ENCODE results near the gene CARD10.
A peak's percentile ranks its signal among the peaks of the same experiment; 100 is the strongest.
"Not testable (repeated sequence)": the region's sequence is repeated elsewhere in the genome, so short reads cannot be mapped to it uniquely, and the experiment has no call there.

Gene CARD10

DNA sequence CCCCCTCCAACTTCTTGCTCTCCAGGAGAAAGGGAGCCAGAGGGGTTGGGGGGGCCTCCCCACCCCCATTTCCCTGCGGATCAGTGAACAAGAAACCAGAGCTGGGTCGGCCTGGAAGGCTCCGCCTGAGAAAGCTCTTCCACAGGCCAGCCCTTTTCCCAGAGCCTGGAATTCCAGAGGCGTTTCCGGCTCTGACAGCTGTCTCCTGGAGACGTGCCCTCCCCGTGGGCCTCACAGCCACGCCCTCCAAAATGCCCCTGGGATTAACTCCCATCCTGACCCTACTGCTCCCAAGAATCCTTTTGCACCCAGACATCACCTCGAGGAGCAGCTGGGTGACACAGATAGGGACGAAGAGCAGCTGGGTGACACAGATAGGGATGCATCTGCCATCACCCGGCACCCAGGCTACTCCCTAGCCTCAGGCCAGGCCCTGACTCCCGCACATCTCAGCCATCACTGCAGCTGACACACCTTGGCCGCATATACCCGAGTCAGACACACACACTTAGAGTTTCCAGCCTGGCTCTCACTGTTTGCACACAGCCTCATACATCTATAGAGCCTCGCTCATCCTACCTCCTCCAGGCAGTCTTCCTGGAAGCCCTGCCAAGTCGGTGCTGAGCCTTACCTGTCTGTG, 33.4 kb upstream of the CARD10 start:
- DNase-seq = no peak

- DNase-seq = no peak
These were observed 32.8 kb upstream of the CARD10 start for GRCh38 chr22:37551981-37552380.

DNA sequence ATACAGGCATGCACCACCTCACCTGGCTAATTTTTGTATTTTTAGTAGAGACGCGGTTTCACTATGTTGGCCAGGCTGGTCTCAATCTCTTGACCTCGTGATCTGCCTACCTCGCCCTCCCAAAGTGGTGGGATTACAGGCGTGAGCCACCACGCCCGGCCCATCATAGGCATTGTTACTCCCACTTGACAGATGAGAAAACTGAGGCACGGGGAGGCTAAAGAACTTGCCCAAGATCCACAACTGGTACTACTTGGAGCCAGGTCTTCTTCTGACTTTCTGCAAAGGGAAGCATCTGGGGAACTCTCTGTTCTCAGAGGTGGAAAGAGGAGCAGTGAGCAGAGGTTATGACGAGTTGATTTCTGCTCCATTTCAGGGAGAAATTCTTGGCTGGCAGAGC, 31.7 kb upstream of the CARD10 start:
- not testable (repeated sequence) for DNase-seq

DNA sequence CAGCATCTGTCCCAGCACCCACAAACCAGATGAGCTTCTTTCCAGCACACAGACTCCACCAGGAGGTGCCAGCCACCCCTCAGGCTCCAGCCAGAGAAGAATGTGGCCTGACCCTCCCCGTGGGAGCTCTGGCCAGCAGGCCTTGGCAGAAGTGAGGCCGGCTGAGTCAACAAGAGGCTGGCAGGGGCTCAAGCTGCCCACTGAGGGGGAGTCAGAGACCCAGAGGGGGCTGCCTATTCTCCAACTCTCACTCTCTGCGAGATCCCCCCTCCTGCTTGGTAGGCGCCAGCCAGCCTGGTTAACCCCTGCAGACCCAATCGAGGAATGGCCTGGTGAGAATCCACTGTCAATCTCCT, 30.5 kb upstream of the CARD10 start:
- no peak for DNase-seq

DNA sequence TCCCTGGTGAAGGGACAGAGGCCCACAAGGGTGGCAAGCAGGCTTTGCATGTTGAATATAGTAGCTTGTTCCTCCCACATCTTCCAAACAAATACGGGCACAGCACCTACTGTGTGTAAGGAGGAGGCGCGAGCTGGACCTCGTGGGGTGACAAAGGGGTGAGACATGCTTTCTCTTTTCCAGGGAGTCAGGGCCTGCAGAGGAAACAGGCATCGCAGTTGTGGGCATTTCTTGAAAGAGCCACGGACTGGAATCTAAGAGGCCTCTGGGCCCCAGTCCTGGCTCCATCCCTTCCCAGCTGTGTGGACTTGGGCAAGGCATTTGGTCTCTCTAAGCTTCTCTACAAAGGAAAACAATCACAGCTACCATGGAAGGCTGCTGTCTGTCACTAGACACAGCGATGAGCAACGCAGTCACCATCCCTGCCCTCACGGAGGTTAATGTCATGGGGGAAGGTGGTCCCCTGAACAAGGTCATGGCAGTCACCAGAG, 28.1 kb upstream of the CARD10 start:
- DNase-seq = no peak

GRCh38 chr22:37546437-37547250, 27.4 kb upstream of the CARD10 start:
- no peak for DNase-seq

GRCh38 chr22:37545703-37546436, 26.7 kb upstream of the CARD10 start:
- DNase-seq = no peak

GRCh38 chr22:37544955-37545702, 25.9 kb upstream of the CARD10 start:
- DNase-seq = peak in 1 of 2 donors; percentile 84

DNA sequence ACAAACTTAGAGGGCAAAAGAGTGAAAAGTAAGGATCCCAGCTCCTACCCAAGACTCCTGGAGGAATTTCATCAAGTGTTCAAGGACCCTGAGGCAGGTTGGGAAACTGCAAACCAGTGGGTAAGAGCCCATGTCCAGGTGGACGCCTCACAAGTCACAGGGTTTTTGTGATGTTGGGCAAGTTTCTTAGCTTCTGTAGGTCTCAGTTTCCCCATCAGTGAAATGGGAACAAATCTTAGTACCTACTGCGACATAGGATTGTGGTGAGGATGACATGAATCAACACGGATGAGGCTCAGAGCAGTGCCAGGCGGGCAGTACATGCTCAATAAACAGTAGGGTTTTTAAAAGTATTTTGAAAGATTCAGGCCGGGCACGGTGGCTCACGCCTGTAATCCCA, 23.7 kb upstream of the CARD10 start:
- no peak for DNase-seq

- DNase-seq = peak; percentile 46 to 63
These were observed 23.2 kb upstream of the CARD10 start for GRCh38 chr22:37542416-37542815.

GRCh38 chr22:37539790-37540189, 20.6 kb upstream of the CARD10 start:
- not testable (repeated sequence) for DNase-seq

- DNase-seq = peak; percentile 89 to 92
These were observed 19.6 kb upstream of the CARD10 start for GRCh38 chr22:37538590-37539357.

DNA sequence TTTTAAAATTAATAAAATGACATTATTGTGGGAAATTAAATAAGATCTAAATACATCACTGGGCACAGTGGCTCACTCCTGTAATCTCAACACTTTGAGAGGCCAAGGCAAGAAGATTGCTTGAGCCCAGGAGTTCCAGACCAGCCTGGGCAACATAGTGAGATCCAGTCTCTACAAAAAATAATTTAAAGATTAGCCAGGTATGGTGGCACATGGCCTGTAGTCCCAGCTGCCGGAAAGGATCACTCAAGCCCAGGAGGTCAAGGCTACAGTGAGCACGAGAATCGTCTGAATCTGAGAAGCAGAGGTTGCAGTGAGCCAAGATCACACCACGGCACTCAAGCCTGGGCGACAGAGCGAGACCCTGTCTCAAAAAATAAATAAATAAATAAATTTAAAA, 15.9 kb upstream of the CARD10 start:
- no peak for DNase-seq

DNA sequence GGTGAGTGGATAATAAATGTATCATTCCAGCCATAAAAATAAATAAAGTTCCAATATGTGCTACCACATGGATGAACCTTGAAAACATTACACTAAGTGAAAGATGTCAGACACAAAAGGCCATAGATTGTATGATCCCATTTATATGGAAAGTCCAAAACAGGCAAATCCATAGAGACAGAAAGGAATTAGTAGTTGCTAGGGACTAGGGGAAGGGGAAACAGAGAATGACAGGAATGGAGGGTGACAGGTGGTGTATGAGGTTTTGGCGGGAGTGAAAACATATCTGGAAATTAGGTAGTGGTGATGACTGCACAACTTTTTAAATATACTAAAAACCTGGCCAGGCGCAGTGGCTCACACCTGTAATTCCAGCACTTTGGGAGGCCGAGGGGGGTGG, 15.2 kb upstream of the CARD10 start:
- no peak for DNase-seq

DNA sequence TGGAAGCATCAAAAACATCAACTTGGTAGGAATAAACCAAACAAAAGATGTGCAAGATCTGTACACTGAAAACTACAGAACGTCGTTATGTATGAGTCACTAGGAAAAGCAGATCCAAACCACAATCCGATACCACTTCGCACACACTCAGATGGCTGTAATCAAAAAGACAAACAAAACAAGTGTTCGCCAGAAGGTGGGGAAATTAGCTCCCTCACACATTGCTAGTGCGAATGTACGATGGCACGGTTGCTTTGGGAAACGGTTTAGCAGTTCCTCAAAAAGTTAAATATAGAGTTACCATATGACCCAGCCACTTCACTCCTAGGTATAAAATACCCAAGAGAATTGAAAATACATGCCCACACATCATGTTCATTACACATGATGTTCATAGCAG, 14.8 kb upstream of the CARD10 start:
- peak; percentile 36 to 55 for DNase-seq

- no peak for DNase-seq
These were observed 10.6 kb upstream of the CARD10 start for GRCh38 chr22:37529652-37530345.

GRCh38 chr22:37527952-37528351, 8.7 kb upstream of the CARD10 start:
- DNase-seq = not testable (repeated sequence)

DNA sequence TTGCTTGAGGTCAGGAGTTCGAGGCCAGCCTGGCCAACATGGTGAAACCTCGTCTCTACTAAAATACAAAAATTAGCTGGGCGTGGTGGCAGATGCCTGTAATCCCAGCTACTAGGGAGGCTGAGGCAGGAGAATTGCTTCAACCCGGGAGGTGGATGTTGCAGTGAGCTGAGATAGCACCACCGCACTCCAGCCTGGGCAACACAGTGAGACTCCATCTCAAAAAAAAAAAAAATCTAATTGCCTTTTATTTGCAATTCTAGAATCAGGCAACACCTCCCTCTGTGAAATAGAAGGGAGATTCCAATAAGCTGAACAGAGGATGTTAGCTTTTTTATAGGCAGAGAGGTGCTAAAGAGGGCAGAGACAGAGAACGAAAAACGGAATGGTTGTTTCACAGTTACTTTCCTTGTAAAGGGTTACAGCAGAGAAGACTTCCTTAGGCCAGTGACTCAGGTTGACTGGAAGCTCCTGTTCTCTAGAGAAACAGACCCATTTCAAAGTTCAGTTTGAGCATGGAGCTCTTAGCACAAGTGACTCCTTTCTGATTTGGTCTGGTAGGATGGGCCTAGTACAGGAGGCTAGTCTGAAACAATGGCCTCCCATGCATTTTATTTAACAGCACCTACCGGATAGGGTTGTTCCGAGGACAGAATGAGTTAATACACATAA, 8.0 kb upstream of the CARD10 start:
- not testable (repeated sequence) for DNase-seq

DNA sequence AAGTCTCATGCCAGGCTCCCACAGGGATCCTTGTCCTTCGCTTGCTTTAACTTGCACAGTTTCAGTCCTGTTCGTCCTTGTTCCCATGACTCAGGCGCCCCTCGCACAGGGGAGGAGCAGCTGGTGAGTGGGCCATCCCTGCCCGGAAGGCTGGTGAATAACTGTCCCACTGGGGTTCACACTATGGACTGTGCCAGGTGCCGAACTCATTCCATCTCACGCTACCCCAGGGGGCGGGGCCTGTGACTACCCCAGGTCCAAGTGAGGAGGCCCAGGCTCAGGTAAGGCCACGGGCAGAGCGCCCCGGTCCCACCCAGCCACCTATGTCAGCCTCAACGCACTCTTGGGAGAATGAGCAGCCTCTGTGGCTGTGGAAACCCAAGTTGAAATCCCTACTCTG, 7.2 kb upstream of the CARD10 start:
- no peak for DNase-seq

DNA sequence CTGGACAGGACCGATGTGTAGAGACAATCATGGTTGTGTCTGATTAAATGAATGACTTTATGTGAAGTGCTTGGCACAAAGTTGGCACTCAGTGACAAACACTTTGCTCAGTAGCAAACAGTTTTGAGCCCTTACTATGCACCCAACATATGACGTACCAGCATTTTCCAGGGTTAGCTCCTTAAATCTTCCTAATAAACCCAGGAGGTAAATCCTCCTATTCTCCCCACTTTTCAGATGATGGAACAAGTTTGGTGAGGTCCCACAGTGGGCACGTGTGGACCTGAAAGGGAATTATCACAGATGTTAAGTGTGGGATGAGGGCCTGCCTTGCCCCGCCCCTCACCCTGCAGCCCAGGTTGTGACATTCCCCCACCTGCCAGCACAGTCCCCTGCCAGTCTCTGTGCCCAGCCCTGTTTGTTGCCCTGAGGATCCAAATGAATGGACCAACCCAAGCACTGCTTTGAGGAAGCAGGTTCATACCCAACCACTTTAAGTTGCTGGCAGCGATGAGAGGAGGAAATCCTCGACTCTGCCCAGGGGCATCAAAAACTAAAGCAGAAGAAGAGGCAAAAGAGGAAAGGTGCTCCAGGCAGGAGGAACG, 6.6 kb upstream of the CARD10 start:
- DNase-seq = no peak
